Mesenchymal stem cell (in vitro differentiated cells and primary cell): ENCODE data around the gene CAPN5.
"Not testable (repeated sequence)": the region's sequence is repeated elsewhere in the genome, so short reads cannot be mapped to it uniquely, and the experiment has no call there.

Experiments
- DNase-seq: peaks from one replicate; pipeline ENCODE4 v3.0.0-alpha.2; 2013
- H2AFZ ChIP-seq: one replicate; pipeline ENCODE4 v1.6.1; 2013; ENCODE audit warnings: low read depth, mild to moderate bottlenecking, control low read depth, inconsistent platforms, low read length, moderate library complexity
- H2AK5ac ChIP-seq: 2 replicates; pipeline ENCODE4 v1.6.1; 2013; ENCODE audit warnings: low read length, moderate library complexity, mild to moderate bottlenecking, inconsistent platforms; ENCODE audit not compliant: severe bottlenecking
- H2BK120ac ChIP-seq: one replicate; pipeline ENCODE4 v1.6.1; 2013; ENCODE audit warnings: low read depth, mild to moderate bottlenecking, inconsistent platforms, low read length, moderate library complexity
- H2BK12ac ChIP-seq, 2 experiments: one replicate each; pipeline ENCODE4 v1.6.1; 2013; ENCODE audit warnings: inconsistent platforms in 2 of 2, low read length in 2 of 2, mild to moderate bottlenecking in 2 of 2, moderate library complexity in 2 of 2, control low read depth in 1 of 2
- H2BK15ac ChIP-seq: one replicate; pipeline ENCODE4 v1.6.1; 2013; ENCODE audit warnings: mild to moderate bottlenecking, low read depth, inconsistent platforms; ENCODE audit not compliant: poor library complexity, severe bottlenecking
- H2BK5ac ChIP-seq: 2 replicates; pipeline ENCODE4 v1.6.1; 2013; ENCODE audit warnings: low read depth, mild to moderate bottlenecking, low read length, control low read depth, inconsistent platforms; ENCODE audit not compliant: poor library complexity, severe bottlenecking
- H3K14ac ChIP-seq, 2 experiments: one replicate each; pipeline ENCODE4 v1.6.1; 2013; ENCODE audit warnings: inconsistent platforms in 2 of 2, low read length in 2 of 2, control low read depth in 1 of 2, mild to moderate bottlenecking in 1 of 2, moderate library complexity in 1 of 2
- H3K18ac ChIP-seq, 2 experiments: one replicate each; pipeline ENCODE4 v1.6.1; 2013; ENCODE audit warnings: inconsistent platforms in 2 of 2, low read length in 2 of 2, control low read depth in 1 of 2, low read depth in 1 of 2, mild to moderate bottlenecking in 1 of 2
- H3K23ac ChIP-seq, 2 experiments: one replicate each; pipeline ENCODE4 v1.6.1; 2013; ENCODE audit warnings: inconsistent platforms in 2 of 2, low read length in 2 of 2, mild to moderate bottlenecking in 2 of 2, moderate library complexity in 2 of 2, control low read depth in 1 of 2
- H3K27ac ChIP-seq: 2 replicates; pipeline ENCODE4 v1.5.1; 2013; ENCODE audit warnings: mild to moderate bottlenecking, moderate library complexity, low read length, control low read depth, inconsistent platforms; ENCODE audit not compliant: poor library complexity, severe bottlenecking
- H3K27me3 ChIP-seq, 2 experiments: 2 replicates each; pipeline versions ENCODE4 v1.6.1 to v1.7.0; 2013; ENCODE audit warnings: low read length in 2 of 2, mild to moderate bottlenecking in 2 of 2, moderate library complexity in 2 of 2, control low read depth in 1 of 2, inconsistent platforms in 1 of 2; ENCODE audit not compliant: control insufficient read depth in 1 of 2, insufficient read depth in 1 of 2
- H3K36me3 ChIP-seq, 2 experiments: 2 replicates each; pipeline versions ENCODE4 v1.6.1 to v1.7.0; 2013; ENCODE audit warnings: low read length in 2 of 2, control low read depth in 1 of 2, inconsistent platforms in 1 of 2, low read depth in 1 of 2, mild to moderate bottlenecking in 1 of 2; ENCODE audit not compliant: insufficient read depth in 2 of 2, control insufficient read depth in 1 of 2
- H3K4ac ChIP-seq, 2 experiments: one replicate each; pipeline ENCODE4 v1.6.1; 2013; ENCODE audit warnings: inconsistent platforms in 2 of 2, low read length in 2 of 2, mild to moderate bottlenecking in 2 of 2, moderate library complexity in 2 of 2, control low read depth in 1 of 2, low read depth in 1 of 2
- H3K4me1 ChIP-seq: 2 replicates; pipeline ENCODE4 v1.6.1; 2013; ENCODE audit warnings: low read depth, low read length, control low read depth; ENCODE audit not compliant: control insufficient read depth, insufficient read depth
- H3K4me2 ChIP-seq: 2 replicates; pipeline ENCODE4 v1.6.1; 2013; ENCODE audit warnings: low read length, mild to moderate bottlenecking, inconsistent platforms; ENCODE audit not compliant: poor library complexity, severe bottlenecking
- H3K4me3 ChIP-seq, 2 experiments: 2 replicates each; pipeline versions ENCODE4 v1.5.1 to v1.7.0; 2013; ENCODE audit warnings: low read length in 2 of 2, mild to moderate bottlenecking in 2 of 2, control low read depth in 1 of 2, low read depth in 1 of 2; ENCODE audit not compliant: insufficient read depth in 1 of 2
- H3K79me1 ChIP-seq: replicated peaks from 2 replicates; pipeline ENCODE4 v1.6.1; 2013; ENCODE audit warnings: mild to moderate bottlenecking, control low read depth, low read length, inconsistent platforms; ENCODE audit not compliant: poor library complexity, severe bottlenecking
- H3K9ac ChIP-seq: 2 replicates; pipeline ENCODE4 v1.7.0; 2013; ENCODE audit warnings: mild to moderate bottlenecking, low read length, moderate library complexity
- H3K9me3 ChIP-seq: 2 replicates; pipeline ENCODE4 v1.7.0; 2013; ENCODE audit warnings: mild to moderate bottlenecking, low read length; ENCODE audit not compliant: control insufficient read depth
- H4K8ac ChIP-seq: one replicate; pipeline ENCODE4 v1.6.1; 2013; ENCODE audit warnings: inconsistent platforms, mild to moderate bottlenecking, low read length, moderate library complexity
- H4K91ac ChIP-seq: one replicate; pipeline ENCODE4 v1.6.1; 2013; ENCODE audit warnings: mild to moderate bottlenecking, low read length, inconsistent platforms
- WGBS: methylation state at CpG from one replicate; pipeline ENCODE4 v1.1.7; 2013; ENCODE audit warnings: mixed read lengths; 5-methylcytosine and 5-hydroxymethylcytosine counted together

The CAPN5 gene

GRCh38 chr11:77059806-77060205, 7.0 kb upstream of the CAPN5 start:
- Histone ChIP-seq H2AK5ac (no peak overlapping the region), H3K23ac (no peak overlapping the region), H3K79me1 (no peaks in the 10 kb centered on the region), H3K27me3 (no peaks in the 10 kb centered on the region), H3K4ac (no peak overlapping the region), H3K18ac (no peak overlapping the region), H4K91ac (no peak overlapping the region), H2BK5ac (no peak overlapping the region), H2BK12ac (no peak overlapping the region), H3K4me2 (no peak overlapping the region), H2AFZ (no peak overlapping the region), H2BK15ac (no peak overlapping the region), H3K27ac (no peak overlapping the region), H2BK120ac (no peak overlapping the region), H3K9ac (no peak overlapping the region), H3K14ac (no peak overlapping the region), H3K9me3 (peaks cover 10% of the 10 kb centered on the region), H3K4me1 (no peaks in the 10 kb centered on the region), H3K4me3 (no peak overlapping the region), H4K8ac (no peak overlapping the region), H3K36me3 (no peaks in the 10 kb centered on the region)
- WGBS = 93% methylated on average over 2 of the region's 5 CpGs
- DNase-seq = no peak

GRCh38 chr11:77060234-77060633, 6.5 kb upstream of the CAPN5 start:
- DNase-seq = no peak
- Histone ChIP-seq H3K27me3 (no peaks in the 10 kb centered on the region), H4K91ac (no peak overlapping the region), H2BK5ac (no peak overlapping the region), H3K4me3 (no peak overlapping the region), H2BK15ac (no peak overlapping the region), H3K27ac (no peak overlapping the region), H2BK12ac (no peak overlapping the region), H3K36me3 (no peaks in the 10 kb centered on the region), H3K14ac (no peak overlapping the region), H3K9me3 (peaks cover 10% of the 10 kb centered on the region), H3K4me2 (no peak overlapping the region), H2BK120ac (no peak overlapping the region), H2AK5ac (no peak overlapping the region), H4K8ac (no peak overlapping the region), H2AFZ (no peak overlapping the region), H3K9ac (no peak overlapping the region), H3K4ac (no peak overlapping the region), H3K18ac (no peak overlapping the region), H3K4me1 (no peaks in the 10 kb centered on the region), H3K23ac (no peak overlapping the region), H3K79me1 (no peaks in the 10 kb centered on the region)
- WGBS = 78% methylated on average over 3 of the region's 4 CpGs

GRCh38 chr11:77061258-77061657, 5.5 kb upstream of the CAPN5 start:
- not testable (repeated sequence) for H2BK5ac ChIP-seq, H3K23ac ChIP-seq, H2BK120ac ChIP-seq, H4K91ac ChIP-seq, H2BK15ac ChIP-seq, H3K18ac ChIP-seq, H3K9me3 ChIP-seq, H2AFZ ChIP-seq, H3K4me1 ChIP-seq, H3K4ac ChIP-seq, H3K4me3 ChIP-seq, H3K36me3 ChIP-seq, H3K4me2 ChIP-seq, H3K14ac ChIP-seq, H3K79me1 ChIP-seq, H3K27me3 ChIP-seq, H3K27ac ChIP-seq, DNase-seq, H3K9ac ChIP-seq, H2BK12ac ChIP-seq, H4K8ac ChIP-seq, H2AK5ac ChIP-seq
- 92% methylated on average over 3 of the region's 4 CpGs for WGBS

GRCh38 chr11:77062924-77063323, 3.8 kb upstream of the CAPN5 start:
- no peaks in the 10 kb centered on the region for H3K9me3 ChIP-seq

More at GRCh38 chr11:77062924-77063323, 3.8 kb upstream of the CAPN5 start:
- Histone ChIP-seq H3K4ac (no peak overlapping the region), H3K4me2 (no peak overlapping the region), H3K79me1 (peaks cover 6% of the 10 kb centered on the region), H3K27me3 (no peaks in the 10 kb centered on the region), H4K91ac (no peak overlapping the region), H3K4me3 (no peak overlapping the region), H2BK120ac (no peak overlapping the region), H4K8ac (no peak overlapping the region), H3K9ac (no peak overlapping the region), H2BK15ac (no peak overlapping the region), H2AK5ac (no peak overlapping the region), H3K18ac (no peak overlapping the region), H3K36me3 (no peaks in the 10 kb centered on the region), H2BK12ac (no peak overlapping the region), H3K14ac (no peak overlapping the region), H2AFZ (no peak overlapping the region), H3K4me1 (peaks cover 13% of the 10 kb centered on the region), H3K27ac (no peak overlapping the region), H3K23ac (no peak overlapping the region), H2BK5ac (no peak overlapping the region)
- DNase-seq = no peak
